HG02759 (cell line): ENCODE results near the gene AEBP1.
"Not testable (repeated sequence)": the region's sequence is repeated elsewhere in the genome, so short reads cannot be mapped to it uniquely, and the experiment has no call there.

Experiments
- ATAC-seq: cut with Tn5 transposase; IDR thresholded peaks from one replicate; pipeline ENCODE4 v1.9.1; 2021; ENCODE audit warnings: mild to moderate bottlenecking, moderate library complexity; ENCODE audit not compliant: unreplicated experiment

Gene AEBP1

DNA sequence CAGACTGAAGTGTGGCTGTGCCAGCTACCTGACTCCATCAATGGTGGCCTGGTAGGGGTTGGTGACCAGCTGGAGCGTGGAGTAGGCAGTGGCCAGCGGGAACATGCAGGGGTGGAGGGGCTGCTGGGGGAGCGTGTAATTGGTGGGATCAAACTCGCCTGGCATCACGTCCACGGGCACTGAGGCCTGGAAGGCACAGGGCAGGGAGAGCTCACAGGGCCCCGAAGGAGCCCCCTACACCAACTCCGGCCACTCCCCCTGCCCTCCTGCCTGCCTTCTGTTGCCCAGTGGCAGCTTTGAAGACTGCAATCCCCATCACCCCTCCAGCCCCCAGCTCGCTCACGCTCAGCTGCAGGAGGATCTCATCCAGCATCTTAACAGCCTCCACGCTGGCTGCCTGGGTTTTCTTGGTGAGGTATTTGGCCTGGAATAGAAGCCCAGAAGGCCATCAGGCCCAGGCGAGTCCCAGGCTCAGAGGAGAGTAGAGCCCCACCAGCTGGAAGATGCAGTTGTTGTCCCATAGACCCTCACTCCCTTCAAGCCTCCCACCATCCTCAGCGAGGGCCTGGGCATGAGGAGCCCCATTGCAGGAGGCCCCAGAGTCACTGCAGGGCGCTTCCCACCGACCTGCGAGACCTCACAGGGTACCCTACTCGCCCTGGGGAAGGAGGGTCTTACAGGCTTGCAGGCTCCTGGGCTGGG is 12.1 kb downstream of the AEBP1 start:
- ATAC-seq, result no peak

DNA sequence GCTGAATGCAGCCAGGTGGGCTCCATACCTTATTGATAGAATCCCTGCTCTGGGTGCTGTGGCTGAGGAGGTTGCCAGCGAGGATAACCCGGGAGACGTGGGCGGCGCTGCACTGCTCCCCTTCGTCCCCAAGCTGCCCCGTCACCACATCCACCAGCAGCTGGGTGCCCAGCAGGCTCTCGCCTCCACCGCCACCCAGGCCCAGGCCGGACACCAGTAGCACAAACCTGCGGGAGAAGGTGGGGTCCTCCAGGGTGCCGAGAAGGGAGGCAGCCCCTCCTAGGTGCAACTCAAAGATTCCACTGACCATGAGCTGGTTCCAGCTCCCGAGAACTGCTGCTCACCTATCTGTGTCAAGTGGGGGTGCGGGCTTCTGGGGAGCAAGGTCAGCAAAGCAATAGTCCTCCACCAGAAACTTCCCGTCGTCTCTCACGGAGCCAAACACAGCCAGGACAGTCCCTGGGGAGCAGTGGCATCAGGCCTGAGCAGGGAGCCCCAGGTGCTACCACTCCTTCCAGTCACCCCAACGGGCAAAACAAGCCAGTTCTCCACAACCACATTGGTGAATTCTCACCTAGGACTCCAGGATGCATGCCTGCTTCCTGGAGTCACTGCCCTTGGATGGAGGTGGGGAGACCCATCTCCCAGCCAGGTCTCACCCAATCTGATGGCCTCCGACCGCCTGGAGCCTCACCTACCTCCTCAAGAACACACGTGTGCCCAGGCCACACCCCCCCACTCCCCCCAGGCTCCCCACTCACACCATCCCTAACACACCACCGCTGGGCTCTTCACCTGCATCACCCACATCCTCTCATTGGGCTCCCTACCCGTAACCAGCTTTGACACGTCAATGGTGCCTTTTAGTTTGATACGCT is 12.9 kb downstream of the AEBP1 start:
- ATAC-seq, result no peak

DNA sequence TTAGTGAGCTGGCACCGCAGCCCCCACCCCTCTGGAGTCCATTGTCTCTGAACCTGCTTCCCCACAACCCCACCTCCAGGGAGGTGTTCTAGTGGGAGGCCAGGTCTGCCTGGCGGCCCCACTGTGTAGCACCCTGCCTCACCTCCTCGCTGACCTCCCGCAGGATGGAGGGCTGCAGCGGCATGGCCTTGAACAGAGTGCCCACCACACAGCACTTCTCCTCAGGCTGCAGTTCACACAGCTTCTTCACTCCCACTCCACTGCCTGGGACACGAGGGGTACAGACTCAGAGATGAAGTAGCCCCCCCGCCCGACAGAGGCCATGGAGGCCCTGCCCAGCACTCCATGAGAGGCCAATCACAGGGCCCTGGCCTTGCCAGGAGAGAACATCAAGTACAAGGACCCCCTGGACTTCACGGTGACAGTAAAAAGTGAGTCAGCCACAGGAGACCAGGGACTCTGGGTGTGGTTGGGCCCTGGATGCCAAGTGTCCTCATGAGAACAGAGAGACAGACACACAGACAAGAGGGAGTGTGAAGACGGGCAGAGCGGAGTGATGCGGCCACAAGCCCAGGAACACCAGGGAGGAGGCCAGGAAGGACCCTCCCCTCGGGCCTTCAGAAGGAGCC is 13.8 kb downstream of the AEBP1 start:
- no peak for ATAC-seq

DNA sequence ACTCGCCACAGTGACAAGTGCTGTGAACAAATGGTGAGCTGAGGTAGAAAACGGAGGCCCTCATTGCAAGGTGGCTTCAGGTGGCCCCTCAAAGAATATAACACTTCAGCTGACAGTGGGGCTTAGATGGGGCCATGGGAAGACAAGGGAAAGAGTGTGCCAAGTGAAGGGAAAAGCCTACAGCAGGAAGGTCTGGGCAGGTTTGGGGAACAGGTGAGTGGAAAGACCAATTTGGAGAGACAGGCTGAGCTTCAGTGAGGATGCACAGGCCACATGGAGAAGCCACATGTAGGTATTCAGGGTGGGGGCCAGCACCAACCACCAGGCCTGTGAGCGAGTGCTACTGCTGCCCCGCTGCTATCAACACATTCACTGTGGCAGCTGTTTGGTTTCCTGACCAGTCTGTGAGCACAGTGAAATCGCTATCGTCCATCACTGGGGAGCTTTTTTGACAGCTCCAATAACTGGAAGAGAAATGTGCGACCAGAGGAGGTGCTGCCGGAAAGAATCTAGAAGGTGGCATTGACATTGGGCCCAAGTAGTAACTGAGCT is 15.8 kb downstream of the AEBP1 start:
- ATAC-seq, result no peak

DNA sequence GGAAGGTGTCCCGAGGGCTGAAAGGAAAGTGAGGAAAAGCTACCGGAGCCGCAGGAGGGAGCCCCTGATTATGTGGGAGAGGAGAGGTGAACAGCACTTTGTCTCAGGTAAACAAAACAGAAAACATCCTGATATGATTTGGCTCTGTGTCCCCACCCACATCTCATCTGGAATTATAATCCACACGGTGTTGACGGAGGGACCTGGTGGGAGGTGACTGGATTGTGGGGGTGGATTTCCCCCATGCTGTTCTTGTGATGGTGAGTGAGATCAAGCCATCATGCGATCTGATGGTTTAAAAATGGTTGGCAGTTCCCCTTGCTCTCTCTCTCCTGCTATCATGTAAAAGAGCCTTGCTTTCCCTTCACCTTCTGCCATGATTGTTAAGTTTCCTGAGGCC is 16.2 kb downstream of the AEBP1 start:
- ATAC-seq, result no peak

DNA sequence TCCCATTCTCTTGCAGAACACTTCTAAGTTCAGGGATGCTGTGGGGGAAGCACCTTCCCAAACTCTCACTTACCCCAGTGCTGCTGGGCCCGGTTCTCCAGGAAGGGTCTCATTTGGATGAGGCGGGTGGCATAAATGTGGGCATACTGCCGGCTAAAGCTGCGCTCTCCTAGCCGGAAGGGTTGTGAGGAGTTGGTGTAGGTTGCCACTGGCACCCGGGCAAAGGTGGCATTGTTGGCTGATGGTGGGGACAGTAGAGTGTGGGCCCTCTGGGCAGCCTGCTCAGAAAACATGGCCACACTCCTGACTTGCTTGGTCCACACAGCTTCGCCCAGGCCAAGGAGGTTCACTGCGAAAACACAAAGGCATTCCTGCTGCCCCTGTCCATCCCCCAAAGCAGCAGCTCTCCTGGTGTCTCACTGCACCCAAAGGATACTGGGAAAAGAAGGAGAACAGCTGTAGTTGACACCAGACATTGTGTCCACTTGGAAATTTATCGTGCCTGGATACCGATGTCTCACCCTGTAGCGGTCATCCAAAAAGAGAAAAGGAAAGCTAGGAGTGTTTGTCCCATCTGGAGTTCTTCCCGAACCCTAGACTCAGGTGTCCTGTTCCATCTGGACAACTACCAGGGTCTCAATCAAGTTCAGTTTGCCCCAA is 17.7 kb downstream of the AEBP1 start:
- ATAC-seq, result no peak

DNA sequence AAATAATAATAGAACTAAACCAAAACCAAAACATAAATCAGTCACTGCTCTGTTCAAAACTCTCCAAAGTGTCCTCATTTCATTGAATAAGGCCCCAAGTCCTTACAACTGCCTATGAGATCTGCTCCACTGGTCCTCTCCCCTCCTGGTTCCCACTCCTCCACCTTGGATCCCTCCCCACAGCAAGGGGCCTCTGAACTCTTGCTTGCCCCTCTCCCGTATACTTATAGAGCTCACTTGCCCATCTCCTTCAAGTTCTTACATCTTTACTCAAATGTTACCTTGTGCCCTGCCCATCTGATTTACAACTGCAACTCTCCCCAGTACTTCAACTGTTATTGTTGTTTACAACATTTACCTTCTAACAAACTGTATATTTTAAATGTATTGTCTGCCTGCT is 18.4 kb downstream of the AEBP1 start:
- no peak for ATAC-seq

DNA sequence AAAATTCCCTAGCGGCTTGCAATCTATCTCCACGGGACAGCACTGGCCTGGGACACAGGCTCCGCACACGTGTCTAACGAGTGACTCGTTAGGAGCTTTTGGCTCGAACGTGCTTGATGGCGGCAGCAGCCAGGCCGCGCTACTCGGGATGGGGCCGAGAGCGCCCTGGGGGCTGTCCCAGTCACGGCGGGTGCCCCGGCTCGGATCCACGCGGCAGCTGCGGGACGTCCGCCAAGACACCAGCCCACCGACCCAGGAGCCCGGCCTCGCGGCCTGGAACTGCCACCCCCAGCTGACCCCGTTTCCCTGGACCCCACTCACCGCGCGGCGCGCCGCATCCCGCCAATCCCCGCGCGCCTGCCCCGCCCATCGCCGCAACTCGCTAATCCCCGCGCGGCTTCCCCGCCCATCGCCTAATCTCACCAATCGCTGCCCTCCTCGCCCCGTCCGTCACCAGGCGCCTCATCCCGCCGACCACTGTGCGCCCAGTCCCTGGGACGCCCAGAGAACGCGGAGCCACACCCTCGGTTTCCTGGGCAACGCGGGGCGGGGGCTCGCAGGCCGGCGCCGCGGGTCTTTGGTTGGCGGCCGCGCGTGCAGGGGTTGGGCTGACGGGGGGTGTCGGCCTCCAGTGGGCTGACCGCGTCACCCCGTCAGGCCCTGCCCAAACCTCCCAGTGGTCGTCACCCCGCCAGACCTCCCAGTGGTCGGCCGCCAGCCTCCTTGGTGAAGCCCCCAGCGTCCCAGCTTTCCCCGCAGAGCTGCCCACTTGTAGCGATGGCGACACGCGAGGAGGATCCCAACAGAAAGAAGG is 19.3 kb downstream of the AEBP1 start, which contains the start of gene POLD2:
Gene POLD2, minus strand, starts transcription at position 359 of the 814 bp plus-strand sequence. CDS start 1,495 bp downstream, outside the sequence.
- ATAC-seq, result peak; percentile 99

DNA sequence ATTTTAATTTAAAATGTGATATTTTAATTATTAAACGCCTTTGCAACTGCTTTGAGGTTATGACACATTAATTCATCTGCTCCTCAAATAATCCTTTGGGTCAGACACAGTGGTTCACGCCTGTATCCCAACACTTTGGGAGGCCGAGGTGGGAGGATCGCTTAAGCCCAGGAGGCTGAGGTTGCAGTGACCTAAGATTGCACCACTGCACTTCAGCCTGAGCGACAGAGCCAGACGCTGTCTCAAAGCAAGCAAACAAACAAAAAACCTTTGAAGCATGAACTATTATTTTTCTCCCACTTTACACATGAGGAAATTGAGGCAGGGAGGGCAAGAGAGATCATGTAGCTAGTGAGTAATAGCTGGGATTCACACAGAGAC is 20.7 kb downstream of the AEBP1 start:
- no peak for ATAC-seq

DNA sequence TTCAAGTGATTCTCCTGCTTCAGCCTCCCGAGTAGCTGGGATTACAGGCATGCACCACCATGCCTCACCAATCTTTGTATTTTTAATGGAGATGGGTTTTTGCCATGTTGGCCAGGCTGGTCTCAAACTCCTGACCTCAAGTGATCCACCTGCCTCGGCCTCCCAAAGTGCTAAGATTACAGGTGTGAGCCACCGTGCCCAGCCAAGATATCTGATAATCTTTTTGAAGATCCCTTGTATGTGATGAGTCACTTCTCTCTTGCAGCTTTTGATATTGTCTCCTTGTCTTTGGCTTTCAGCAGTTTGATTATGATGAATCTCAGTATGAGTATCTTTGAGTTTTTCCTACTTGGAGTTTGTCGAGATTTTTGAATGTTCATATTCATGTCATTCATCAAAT is 22.4 kb downstream of the AEBP1 start:
- not testable (repeated sequence) for ATAC-seq

DNA sequence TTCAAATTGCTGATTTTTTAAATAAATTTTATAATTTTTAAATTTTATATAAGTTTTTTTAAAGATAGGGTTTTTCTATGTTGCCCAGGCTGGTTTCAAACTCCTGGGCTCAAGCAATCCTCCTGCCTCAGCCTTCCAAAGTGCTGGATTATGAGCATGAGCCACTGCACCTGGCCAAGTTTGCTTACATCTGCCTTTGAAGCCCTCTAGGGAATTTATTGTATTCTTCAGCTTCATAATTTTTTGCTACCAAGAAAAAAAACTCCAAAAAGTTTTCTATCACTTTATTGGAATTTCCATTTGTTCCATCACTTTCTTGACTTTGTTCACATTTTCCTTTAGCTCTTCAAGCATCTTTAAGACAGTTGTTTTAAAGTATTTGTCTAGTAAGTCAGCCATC is 23.0 kb downstream of the AEBP1 start:
- no peak for ATAC-seq

DNA sequence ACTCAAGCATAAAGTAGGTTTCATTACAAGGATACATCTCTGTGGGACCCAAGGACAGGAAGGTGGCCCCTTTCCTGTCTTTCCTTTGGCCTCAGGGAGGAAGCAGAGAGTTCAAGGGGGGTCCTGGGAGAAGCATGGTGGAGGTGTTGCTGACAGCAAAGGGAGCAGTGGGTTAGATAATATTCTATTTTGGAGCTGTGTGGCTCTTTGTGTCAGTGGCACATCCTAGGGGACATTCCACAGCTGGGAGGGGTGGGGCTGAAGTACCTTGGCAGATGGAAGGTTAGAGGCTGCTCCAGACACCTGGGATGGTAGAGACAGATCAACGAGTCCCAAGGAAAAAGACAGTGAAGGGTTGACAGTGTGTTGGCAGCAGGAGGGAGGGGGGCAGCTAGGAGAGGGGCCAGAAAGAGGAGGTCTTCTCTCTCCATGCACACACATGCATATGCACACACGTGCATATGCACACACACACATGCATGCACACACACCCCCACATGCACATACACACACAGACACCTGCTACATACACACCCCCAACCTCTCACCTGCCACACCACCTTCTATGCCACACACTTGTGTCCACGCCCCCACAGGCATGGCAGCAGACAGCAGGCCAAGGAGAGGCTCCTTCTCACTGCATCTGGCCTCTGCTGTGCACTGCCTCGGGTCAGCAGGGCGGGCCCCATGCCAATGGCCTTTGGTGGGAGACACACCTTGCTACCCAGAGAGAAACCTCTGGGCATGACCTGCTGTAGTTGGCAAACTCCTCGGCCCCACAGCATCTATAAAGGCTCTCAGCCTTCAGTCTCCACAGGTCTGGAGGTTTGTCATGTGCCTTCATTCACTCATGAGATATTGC is 24.8 kb downstream of the AEBP1 start:
- ATAC-seq, result no peak

DNA sequence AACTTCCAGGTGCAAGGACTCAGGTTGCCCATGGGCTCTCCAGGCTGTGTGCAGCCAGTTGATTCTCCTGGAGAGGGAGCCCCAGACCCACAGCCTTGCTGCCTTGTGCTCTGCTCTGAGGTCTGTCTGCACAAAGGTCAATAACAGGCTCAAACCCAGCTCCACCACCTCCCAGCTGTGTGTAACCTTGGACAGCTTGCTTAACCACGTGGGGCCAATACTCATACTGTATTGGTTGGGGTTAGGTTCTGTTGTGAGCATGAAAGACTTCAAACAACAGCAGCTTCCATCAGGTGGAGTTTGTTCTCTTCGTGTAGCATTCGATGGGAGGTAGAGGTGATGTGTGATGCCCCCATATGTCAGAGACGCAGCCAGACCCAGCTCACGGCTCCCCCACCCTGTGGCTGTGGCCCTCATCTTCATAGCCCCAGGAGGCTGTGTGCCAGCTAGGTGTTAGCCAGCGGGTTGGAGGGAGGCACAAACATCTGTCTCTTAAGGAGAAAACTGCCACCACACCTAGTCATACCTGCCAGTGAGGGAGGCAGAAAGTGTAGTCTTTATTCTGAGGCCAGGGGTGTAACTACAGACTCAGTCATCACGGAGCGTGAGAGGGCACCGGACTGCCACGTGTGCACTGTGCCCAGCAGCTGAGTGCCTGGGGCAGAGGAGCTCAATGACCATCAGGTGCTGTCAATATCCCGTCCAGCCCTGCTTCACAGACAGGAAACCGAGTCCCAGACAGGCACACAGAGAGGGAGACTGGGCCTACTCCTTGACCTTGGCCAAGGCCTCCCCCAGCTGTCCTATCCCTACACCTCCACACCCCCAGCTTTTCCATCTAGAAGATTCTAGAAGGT is 27.3 kb downstream of the AEBP1 start:
- ATAC-seq, result no peak

DNA sequence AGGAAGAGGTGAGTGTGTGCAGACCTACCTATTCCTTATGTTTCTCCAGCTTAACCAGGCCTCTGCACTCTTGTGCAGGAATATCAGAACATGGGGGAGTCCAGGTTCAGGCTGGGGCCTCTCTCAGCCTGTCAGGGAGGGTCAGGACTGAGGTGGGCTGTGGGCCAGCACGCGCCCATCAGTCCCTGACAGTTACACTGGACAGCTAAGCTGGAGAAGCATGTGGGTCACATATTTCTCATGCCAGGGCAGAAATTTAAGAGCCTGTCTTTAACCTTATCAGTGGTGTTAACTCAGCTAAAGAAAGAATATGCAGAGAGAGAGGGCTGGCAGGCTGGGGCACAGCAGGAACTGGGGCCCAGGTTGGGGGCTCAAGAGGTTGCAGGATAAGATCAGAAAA is 27.9 kb downstream of the AEBP1 start:
- no peak for ATAC-seq

DNA sequence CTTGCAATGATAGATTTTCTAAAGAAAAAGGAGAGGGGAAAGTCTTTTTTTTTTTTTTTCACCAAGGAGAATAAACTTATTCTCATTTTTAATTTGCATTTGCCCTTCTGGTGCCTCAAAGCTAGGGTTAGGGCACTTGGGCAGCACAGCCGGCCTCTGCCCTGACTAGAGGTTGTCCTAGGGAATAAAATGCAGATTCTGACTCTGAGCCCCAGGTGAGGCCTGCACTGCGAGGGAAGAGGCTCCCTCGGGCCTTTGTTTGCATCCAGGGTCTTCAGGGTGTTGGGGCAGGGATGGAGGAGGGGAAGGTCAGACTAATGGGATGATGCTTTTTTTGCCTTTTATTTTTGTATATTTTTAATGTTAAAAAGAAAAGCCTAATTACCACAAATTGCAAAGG is 29.1 kb downstream of the AEBP1 start:
- ATAC-seq, result no peak

DNA sequence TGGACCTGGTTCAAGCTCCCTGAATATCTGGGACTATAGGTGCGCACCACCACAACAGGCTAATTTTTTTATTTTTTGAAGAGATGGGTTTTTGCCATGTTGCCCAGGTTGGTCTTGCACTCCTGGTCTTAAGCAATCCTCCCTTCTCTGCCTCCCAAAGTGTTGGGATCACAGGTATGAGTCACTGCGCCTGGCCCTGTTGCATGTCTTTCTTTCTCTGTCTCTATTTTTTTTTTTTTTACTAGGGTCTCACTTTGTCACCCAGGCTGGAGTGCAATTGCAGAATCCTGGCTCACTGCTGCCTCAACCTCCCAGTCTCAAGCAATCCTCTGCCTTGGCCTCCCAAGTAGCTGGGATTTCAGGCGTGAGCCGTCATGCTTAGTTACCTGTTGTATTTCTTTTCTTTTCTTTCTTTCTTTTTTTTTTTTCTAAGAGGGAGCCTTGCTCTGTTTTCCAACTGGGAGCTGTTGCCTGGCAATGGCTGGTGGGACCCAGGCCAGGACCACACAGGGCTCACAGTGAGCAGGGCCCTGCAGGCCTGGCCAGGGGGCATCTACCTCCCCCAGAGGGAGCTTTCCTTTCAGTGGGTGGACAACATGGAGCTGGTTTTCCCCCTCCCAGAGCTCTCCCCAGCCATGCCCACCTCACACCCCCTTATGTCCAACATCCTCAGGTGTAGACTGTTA is 30.9 kb downstream of the AEBP1 start:
- no peak for ATAC-seq

DNA sequence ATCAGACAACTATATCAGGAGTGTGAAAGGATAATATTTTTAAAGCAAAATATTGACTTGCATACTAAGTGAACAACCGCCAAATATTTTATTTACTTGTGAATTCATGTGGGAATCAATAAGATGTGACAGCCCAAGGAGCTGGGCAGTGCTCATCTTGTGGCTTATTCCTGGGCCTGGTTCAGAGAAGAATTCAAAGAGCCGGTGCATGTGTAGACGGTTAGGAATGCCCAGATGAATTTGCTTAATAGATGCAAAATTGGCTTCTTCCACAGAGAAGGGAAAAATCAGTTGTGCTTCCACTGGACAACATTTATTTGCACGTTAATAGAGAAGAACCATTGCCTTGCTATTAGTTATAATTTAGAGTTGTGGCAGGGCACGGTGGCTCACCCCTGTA is 32.6 kb downstream of the AEBP1 start:
- no peak for ATAC-seq

DNA sequence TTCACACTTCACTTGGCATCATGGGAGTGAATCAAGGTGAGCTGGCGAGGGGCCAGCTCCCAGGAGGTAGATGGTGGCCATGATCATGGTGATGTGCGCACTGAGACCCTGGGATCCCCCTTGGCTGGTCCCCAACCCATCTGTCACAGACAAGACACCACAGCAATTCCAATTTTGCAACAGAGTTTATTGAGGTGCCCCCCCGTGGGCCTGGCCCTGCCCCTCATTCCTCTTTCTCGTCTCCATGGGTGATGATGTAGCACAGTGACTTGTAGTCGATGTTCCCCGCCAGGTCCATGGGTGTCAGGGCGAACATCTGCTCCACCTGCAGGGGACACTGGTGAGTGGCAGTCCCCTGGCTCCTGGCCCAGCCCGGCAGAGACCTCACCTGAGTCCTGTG is 34.6 kb downstream of the AEBP1 start:
- no peak for ATAC-seq
